Fibroblast of skin of left biceps (primary cell): ENCODE results near the gene H3-3A.

Experiments
- DNase-seq, 2 experiments: peaks; one replicate each; pipeline ENCODE4 v3.0.0-alpha.2; 2013; ENCODE audit warnings: low read depth in 2 of 2

Gene H3-3A

DNA sequence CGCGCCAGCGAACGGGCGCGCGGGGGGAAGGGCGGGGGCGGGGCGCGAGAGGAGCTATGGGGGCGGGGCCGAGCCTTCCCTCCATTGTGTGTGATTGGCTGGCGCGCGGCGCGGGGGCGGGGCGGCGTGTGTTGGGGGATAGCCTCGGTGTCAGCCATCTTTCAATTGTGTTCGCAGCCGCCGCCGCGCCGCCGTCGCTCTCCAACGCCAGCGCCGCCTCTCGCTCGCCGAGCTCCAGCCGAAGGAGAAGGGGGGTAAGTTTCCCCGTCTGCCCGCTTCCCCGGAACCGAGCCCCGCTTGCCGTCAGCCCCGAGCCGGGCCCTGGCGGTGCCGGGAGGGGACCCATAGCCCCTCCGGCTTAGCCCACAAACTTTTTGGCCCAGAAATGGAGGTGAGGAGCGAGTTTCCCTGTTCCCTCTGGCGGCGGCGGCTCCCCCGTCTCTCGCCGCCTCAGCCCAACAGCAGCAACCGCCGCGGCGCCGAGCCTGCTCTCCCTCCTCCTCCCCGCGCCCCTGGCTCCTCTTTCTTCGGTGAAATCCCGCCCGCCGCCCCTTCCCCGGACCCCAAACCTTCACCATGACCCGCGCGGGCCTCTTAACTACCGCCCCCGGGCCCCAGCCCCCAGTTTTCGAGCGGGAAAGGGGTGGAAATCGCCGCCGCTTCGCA lies at the start of gene H3-3A:
TSS of gene H3-3A (plus strand) at position 159 of the 666 bp plus-strand sequence. CDS start 1,636 bp downstream, outside the sequence.
- DNase-seq: peak; percentile 89 to 90

DNA sequence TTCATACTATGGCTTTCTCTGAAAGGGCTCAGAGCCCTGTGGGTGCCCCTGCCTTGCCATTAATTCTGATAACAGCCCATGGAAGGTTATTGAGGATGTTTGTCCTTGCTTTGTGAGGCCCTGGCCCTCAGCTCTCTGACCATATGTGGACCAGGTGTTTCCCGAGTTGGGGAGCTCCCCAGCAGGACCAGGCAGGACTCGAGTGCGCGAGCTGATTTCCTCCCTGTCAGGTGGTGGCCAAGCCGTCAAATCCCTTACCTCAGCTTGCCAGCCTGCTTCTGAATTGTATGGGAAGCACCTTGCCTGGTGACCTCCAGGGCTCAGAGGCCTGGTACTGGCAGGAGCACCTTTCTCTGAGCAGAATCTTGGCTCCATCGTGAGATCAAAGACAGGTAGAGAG lies 45.4 kb upstream of the H3-3A start:
- no peak for DNase-seq

GRCh38 chr1:226019572-226019971 lies 42.9 kb upstream of the H3-3A start:
- no peak for DNase-seq

GRCh38 chr1:226021401-226021800 lies 41.1 kb upstream of the H3-3A start:
- no peak for DNase-seq

DNA sequence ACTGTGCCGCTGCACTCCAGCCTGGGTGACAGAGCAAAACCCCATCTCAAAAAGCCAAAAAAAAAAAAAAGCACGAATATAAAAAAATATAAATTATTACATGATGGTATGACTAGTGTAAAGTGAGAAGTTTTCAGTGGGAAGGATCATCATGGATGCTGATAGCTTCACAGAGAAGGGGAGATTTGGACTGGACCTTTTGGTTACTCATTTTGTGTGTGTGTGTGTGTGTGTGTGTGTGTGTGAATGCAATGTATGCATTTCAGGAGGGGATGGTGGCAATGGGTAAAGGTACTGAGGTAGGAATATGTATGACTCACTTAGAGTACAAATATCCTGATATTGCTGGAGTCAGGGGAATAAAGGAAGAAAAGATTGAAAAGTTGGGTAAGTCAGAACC lies 40.7 kb upstream of the H3-3A start:
- no peak for DNase-seq

- DNase-seq: no peak
Measured at GRCh38 chr1:226023735-226024134, 38.8 kb upstream of the H3-3A start.

DNA sequence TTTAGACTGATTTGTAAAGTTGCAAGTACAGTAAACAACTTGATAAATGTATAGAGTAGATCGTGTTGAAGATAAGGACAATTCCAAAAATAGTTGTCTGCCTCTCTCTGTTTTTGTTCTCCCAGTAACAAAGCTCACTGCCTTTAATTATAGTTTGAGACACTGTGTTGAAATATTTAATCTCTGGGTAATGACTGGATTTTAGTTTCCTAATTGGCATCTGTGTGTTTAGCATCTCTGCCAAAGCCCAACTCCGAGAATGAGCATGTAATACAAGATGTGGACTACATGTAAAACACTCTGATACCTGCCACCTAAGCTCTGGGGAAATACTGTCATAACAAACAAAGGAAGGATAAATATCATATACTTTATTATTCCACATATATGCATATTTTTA lies 35.7 kb upstream of the H3-3A start:
- DNase-seq: no peak

- no peak for DNase-seq
Measured at GRCh38 chr1:226027538-226028217, 34.8 kb upstream of the H3-3A start.

DNA sequence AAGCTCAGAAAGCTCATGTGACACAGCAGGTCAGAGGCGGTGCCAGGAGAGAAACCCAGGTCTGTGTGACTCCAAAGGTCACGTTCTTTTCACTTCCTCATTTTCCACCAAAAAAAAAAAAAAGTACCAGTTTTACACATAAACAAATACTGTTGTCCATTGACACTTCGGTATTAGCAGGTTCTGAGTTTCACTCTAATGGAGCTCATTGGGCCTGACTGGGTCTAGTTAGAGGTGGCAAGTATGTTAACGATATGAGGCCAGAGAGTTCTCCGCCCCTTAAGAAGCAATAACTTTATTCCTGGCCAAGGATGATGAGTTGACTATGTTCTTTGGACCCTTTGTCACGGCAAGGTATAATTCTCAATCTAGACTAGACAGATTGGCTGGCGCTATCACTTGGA lies 33.4 kb upstream of the H3-3A start:
- no peak for DNase-seq

GRCh38 chr1:226029568-226030225 lies 32.8 kb upstream of the H3-3A start:
- no peak for DNase-seq

DNA sequence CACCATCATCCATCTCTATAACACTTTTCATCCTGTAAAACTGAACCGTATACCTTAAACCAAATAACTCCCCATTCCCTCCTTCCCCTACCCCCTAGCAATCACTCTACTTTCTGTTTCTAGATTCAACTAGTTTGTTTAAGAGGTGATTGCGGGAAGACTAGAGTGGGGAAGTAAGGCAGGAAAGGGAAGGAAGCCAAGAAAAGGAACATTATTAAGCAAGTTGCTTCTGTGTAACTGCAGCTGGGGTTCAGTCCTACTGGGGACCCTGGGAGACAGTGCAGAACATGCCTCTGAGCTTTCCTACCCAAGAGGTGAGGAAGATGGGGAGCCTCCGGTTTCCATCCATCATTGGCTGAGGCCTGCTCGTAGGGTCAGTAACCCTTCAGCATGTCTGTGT lies 28.9 kb upstream of the H3-3A start:
- DNase-seq: no peak

DNA sequence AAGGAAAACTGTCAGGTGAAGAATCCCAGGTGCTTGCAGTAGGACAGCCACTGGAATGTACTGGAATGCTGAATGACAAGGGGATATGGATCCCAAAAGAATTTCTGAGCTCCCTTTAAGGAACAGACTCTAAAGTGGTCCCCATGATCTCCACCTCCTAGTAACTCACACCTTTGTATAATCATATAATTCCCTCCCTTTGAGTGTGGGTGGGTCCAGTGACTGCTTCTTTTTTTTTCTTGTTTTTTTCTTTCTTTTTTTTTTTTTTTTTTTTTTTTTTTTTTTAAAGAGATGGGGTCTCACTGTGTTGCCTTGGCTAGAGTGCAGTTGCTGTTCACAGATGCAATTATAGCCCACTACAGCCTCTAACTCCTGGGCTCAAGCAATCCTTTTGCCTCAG lies 28.5 kb upstream of the H3-3A start:
- DNase-seq: no peak

DNA sequence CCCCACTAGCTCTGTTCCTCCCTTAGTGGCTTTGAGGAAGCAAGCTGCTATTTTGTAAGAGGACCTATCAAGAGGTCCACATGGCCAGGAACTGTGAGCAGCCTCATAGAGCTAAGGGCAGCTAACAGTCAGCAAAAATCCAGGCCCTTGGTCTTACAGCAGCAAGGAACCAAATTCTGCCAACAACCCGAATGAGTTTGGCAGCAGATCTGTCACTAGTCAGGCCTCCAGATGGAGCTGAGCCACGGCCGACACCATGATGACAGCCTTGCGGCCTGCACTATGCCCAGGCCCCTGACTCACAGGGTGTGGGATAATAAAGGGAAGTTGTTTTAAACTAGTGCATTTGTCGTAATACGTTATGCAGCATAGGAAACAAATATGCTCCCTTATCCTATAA lies 28.0 kb upstream of the H3-3A start:
- DNase-seq: peak; percentile 74 to 77

- DNase-seq: no peak
Measured at GRCh38 chr1:226035915-226036314, 26.6 kb upstream of the H3-3A start.

- no peak for DNase-seq
Measured at GRCh38 chr1:226038661-226039060, 23.9 kb upstream of the H3-3A start.

GRCh38 chr1:226041419-226041818 lies 21.1 kb upstream of the H3-3A start:
- no peak for DNase-seq

DNA sequence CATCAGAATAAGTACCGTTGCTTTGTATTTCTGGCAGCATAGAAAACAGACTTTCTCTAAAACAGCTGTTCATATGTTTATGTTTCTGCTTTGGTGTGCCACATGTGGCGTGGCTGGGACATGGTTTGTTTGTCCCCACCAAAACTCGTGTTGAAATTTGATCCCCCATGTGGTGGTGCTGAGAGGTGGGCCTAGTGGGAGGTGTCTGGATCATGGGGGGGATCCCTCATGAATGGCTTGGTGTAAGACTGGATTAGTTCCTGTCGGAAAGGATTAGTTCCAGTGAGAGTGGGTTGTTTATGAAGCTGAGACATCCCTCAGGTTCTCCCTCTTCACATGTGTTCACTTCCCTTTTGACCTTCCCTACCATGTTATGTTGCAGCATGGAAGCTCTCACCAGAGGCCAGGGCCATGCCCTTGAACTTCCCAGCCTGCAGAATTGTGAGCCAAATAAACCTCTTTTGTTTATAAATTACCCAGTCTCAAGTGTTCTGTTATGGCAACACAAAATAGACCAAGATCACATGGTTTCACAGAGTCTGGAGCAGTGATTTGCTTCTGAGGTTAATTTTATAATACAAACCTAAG lies 17.9 kb upstream of the H3-3A start:
- no peak for DNase-seq

DNA sequence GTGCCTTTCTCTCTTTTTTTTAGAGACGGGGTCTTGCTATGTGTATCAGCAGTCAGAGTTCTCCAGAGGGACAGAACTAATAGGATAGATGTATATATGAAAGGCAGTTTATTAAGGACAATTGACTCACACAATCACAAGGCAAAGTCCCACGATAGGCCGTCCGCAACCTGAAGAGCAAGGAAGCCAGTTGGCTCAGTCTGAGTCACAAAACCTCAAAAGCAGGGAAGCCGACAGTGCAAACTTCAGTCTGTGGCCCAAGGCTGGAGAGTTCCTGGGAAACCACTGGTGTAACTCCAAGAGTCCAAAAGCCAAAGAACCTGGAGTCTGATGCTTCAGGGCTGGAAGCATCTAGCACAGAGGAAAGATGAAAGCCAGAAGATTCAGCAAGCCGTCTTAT lies 16.3 kb upstream of the H3-3A start:
- DNase-seq: no peak

GRCh38 chr1:226047495-226047894 lies 15.0 kb upstream of the H3-3A start:
- DNase-seq: no peak

DNA sequence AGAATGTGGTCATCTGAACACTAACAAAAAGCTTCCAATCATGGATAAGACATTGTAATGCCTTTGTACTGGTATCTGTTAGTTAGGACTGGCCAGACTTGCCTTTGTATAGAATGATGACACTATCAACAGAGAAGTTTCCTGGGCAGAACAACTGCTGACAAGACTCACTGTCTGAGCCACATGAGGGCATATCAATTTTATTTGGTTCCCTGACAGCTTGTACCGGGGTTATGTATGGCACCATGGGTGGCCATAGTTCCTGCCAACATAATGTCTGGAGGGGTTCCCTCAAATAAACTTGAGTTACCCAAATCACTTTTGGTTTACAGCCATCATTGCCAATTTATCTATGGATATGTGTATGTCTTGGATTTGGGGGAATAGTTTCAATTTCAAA lies 13.6 kb upstream of the H3-3A start:
- no peak for DNase-seq

DNA sequence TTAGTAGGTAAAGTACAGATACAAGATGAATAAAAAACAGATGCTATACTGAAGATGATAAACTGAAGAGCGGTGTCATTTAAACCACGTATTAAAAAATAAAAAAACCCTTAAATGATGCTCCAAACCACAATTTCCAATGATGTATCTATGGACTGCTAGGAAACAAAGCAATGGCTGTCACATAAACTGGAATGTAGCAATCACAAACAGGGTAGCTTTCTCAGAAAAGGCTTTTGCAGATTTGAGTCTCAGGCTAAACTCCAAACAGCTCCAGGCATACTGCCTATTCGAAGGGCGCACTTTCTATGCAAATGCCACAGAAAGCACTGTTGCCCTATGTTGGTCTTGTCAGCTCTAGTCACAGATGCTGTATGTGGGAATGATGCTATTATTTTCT lies 12.4 kb upstream of the H3-3A start:
- no peak for DNase-seq

- DNase-seq: no peak
Measured at GRCh38 chr1:226051365-226051764, 11.2 kb upstream of the H3-3A start.

- DNase-seq: no peak
Measured at GRCh38 chr1:226052061-226052460, 10.5 kb upstream of the H3-3A start.
